Activated CD8-positive, alpha-beta T cell treated with anti-CD3 and anti-CD28 coated beads, Interleukin-2, amount 10 ng/mL, durations not matched to agents 7 days and 5 days (primary cell): ENCODE measurements around the gene MRPS12. TPM values are rescaled to one million over a fixed set of nuclear protein-coding genes. Genes with fewer than 3 reads are reported as not detected.

Experiments
- ATAC-seq: fragments of 150-1000 bp; cut with Tn5 transposase; one replicate; pipeline ENCODE4 v1.10.0; 2021; ENCODE audit warnings: moderate library complexity
- CTCF ChIA-PET: fragments of 350-600 bp; sonication (Branson Sonifier 250); formaldehyde crosslinking; loops from one replicate; lab custom pipeline; 2021; ENCODE audit warnings: antibody characterized with exemption; lab: Charles Lee
- POLR2A ChIA-PET: fragments of 350-600 bp; sonication (Branson Sonifier 250); formaldehyde crosslinking; loops from one replicate; lab custom pipeline; 2021; ENCODE audit warnings: antibody characterized with exemption; lab: Charles Lee
- DNase-seq: peaks from one replicate; pipeline ENCODE4 v3.0.0-alpha.2; 2020
- H3K27ac Mint-ChIP-seq: one replicate; pipeline ENCODE4 v1.8.0; 2021; ENCODE audit warnings: mild to moderate bottlenecking, mixed read lengths
- H3K27me3 Mint-ChIP-seq: one replicate; pipeline ENCODE4 v1.8.0; 2021; ENCODE audit warnings: low read depth, mixed read lengths
- H3K36me3 Mint-ChIP-seq: one replicate; pipeline ENCODE4 v1.8.0; 2021; ENCODE audit warnings: low read depth, mixed read lengths
- H3K4me1 Mint-ChIP-seq: one replicate; pipeline ENCODE4 v1.8.0; 2021; ENCODE audit warnings: low read depth, mixed read lengths
- H3K4me3 Mint-ChIP-seq: one replicate; pipeline ENCODE4 v1.8.0; 2021; ENCODE audit warnings: mild to moderate bottlenecking, mixed read lengths
- H3K9me3 Mint-ChIP-seq: one replicate; pipeline ENCODE4 v1.8.0; 2022; ENCODE audit warnings: mixed read lengths; ENCODE audit not compliant: insufficient read depth
- total RNA-seq, 2 experiments: library from RNA; stranded (reverse); gene quantifications; one replicate each; pipeline ENCODE4 v1.2.3, GENCODE V29; 2021

The MRPS12 gene
- total RNA-seq, 2 experiments from 2014 or later: 60.2 to 61.7 TPM

GRCh38 chr19:38978326-38978689, 47.6 kb downstream of the MRPS12 start:
- Mint-ChIP-seq H3K4me1 (peaks cover 11% of the 10 kb centered on the region), H3K9me3 (peaks cover 5% of the 10 kb centered on the region), H3K27ac (no peak overlapping the region), H3K27me3 (peaks cover 22% of the 10 kb centered on the region), H3K4me3 (no peak overlapping the region), H3K36me3 (no peaks in the 10 kb centered on the region)
- DNase-seq: no peak
- ATAC-seq: no peak
- ChIA-PET POLR2A (no interaction called here), CTCF (no interaction called here)

- H3K9me3 Mint-ChIP-seq: peaks cover 5% of the 10 kb centered on the region
- H3K4me1 Mint-ChIP-seq: peaks cover 11% of the 10 kb centered on the region
- ChIA-PET CTCF (no interaction called here), POLR2A (interaction anchor here (0.7 kb wide), 1 partner anchor 9 kb away, joined by 3 read pairs; no protein-coding TSS in a partner anchor)
- H3K36me3 Mint-ChIP-seq: no peaks in the 10 kb centered on the region
- H3K27ac Mint-ChIP-seq: no peak overlapping the region
- DNase-seq: no peak
- ATAC-seq: no peak
- peaks cover 17% of the 10 kb centered on the region for H3K27me3 Mint-ChIP-seq
- no peak overlapping the region for H3K4me3 Mint-ChIP-seq
Measured at GRCh38 chr19:38979812-38980211, 49.1 kb downstream of the MRPS12 start.

- H3K27me3 Mint-ChIP-seq: peaks cover 13% of the 10 kb centered on the region
- ChIA-PET POLR2A (interaction anchor here (0.7 kb wide), 1 partner anchor 8 kb away, joined by 3 read pairs; no protein-coding TSS in a partner anchor), CTCF (no interaction called here)
- H3K36me3 Mint-ChIP-seq: no peaks in the 10 kb centered on the region
- peaks cover 5% of the 10 kb centered on the region for H3K9me3 Mint-ChIP-seq
- peaks cover 9% of the 10 kb centered on the region for H3K4me1 Mint-ChIP-seq
- DNase-seq (no peak), ATAC-seq (no peak)
- no peak overlapping the region for H3K27ac Mint-ChIP-seq
- H3K4me3 Mint-ChIP-seq: no peak overlapping the region
Measured at GRCh38 chr19:38980583-38981374, 50.0 kb downstream of the MRPS12 start.

Other genes starting within 250 kb of the MRPS12 start
- 10 to 100 TPM; 12.2 to 16.2 TPM for gene CAPN12, start 186.5 kb upstream of the MRPS12 start, total RNA-seq
- not detected for gene LGALS7, start 157.4 kb upstream of the MRPS12 start, total RNA-seq
- not detected for gene LGALS7B, start 141.7 kb upstream of the MRPS12 start, total RNA-seq
- gene LGALS4, start 118.0 kb upstream of the MRPS12 start, total RNA-seq: 1 to 10 TPM; 1.6 to 1.8 TPM
- gene ECH1, start 99.2 kb upstream of the MRPS12 start, total RNA-seq: 100 to 1,000 TPM; 170 to 175 TPM
- 100 to 1,000 TPM; 509 to 553 TPM for gene HNRNPL, start 81.0 kb upstream of the MRPS12 start, total RNA-seq
- gene RINL, start 52.7 kb upstream of the MRPS12 start, total RNA-seq: 10 to 100 TPM; 58.9 to 63.5 TPM
- gene SIRT2, start 31.3 kb upstream of the MRPS12 start, total RNA-seq: 10 to 100 TPM; 36.4 to 40.3 TPM
- 10 to 100 TPM; 31.9 to 36.6 TPM for gene NFKBIB, start 31.0 kb upstream of the MRPS12 start, total RNA-seq
- gene CCER2, start 18.8 kb upstream of the MRPS12 start, total RNA-seq: 1 to 10 TPM in 1 of 2 experiments, under 1 TPM in 1; 0.79 to 1.1 TPM
- 10 to 100 TPM; 36.2 to 36.6 TPM for gene SARS2, start 181 bp upstream of the MRPS12 start, total RNA-seq
- gene FBXO17, start 44.8 kb downstream of the MRPS12 start, total RNA-seq: not detected
- gene FBXO27, start 101.6 kb downstream of the MRPS12 start, total RNA-seq: not detected
- gene ACP7, start 153.4 kb downstream of the MRPS12 start, total RNA-seq: not detected
- 10 to 100 TPM; 15.3 to 18.2 TPM for gene PAK4, start 194.8 kb downstream of the MRPS12 start, total RNA-seq